ENCODE results near the gene IFI35.

GRCh38 chr17:43014649-43015542 is 8.3 kb downstream of the IFI35 start:
- TF ChIP-seq, protein P1, sequence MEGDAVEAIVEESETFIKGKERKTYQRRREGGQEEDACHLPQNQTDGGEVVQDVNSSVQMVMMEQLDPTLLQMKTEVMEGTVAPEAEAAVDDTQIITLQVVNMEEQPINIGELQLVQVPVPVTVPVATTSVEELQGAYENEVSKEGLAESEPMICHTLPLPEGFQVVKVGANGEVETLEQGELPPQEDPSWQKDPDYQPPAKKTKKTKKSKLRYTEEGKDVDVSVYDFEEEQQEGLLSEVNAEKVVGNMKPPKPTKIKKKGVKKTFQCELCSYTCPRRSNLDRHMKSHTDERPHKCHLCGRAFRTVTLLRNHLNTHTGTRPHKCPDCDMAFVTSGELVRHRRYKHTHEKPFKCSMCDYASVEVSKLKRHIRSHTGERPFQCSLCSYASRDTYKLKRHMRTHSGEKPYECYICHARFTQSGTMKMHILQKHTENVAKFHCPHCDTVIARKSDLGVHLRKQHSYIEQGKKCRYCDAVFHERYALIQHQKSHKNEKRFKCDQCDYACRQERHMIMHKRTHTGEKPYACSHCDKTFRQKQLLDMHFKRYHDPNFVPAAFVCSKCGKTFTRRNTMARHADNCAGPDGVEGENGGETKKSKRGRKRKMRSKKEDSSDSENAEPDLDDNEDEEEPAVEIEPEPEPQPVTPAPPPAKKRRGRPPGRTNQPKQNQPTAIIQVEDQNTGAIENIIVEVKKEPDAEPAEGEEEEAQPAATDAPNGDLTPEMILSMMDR (conservative IDR thresholded peaks at IDR 0.05) = no peak
- TF ChIP-seq EZH2 (IDR thresholded peaks at IDR 0.05; ENCODE audit: low read depth) = no peak

All from PC-9 (cell line).